Neural cell (in vitro differentiated cells): ENCODE data around the gene TLCD5. TPM values are rescaled to one million over a fixed set of nuclear protein-coding genes. Genes with fewer than 3 reads are reported as not detected.

Source experiments
- H2AFZ ChIP-seq: fragments of 200-600, 300-800 bp; sonication (generic), shearing (Covaris generic); 2 replicates; pipeline ENCODE4 v1.6.0; 2014; ENCODE audit warnings: low read depth, mild to moderate bottlenecking, antibody characterized with exemption, low read length, moderate library complexity
- H3F3A ChIP-seq: fragments of 200-600 bp; shearing (Covaris generic); 2 replicates; pipeline ENCODE4 v1.6.1; 2016; ENCODE audit warnings: mild to moderate bottlenecking, moderate library complexity, mixed read lengths, antibody characterized with exemption, low read length; ENCODE audit not compliant: insufficient read depth, poor library complexity, severe bottlenecking
- H3K27ac ChIP-seq: fragments of 200-600, 300-800 bp; sonication (generic), shearing (Covaris generic); 2 replicates; pipeline ENCODE4 v1.5.1; 2014; ENCODE audit warnings: mild to moderate bottlenecking, low read length, moderate library complexity
- H3K27me3 ChIP-seq: fragments of 300-800, 200-600 bp; sonication (generic), shearing (Covaris generic); 2 replicates; pipeline ENCODE4 v1.6.0; 2014; ENCODE audit warnings: mild to moderate bottlenecking, low read depth, low read length, moderate library complexity; ENCODE audit not compliant: insufficient read depth
- H3K36me3 ChIP-seq: fragments of 300-800, 200-600 bp; sonication (generic), shearing (Covaris generic); 2 replicates; pipeline ENCODE4 v1.5.1; 2014; ENCODE audit warnings: mild to moderate bottlenecking, antibody characterized with exemption, low read length, moderate library complexity; ENCODE audit not compliant: insufficient read depth
- H3K4me2 ChIP-seq: fragments of 300-800, 200-600 bp; sonication (generic), shearing (Covaris generic); 2 replicates; pipeline ENCODE4 v1.6.0; 2014; ENCODE audit warnings: mild to moderate bottlenecking, low read length
- H3K4me3 ChIP-seq: fragments of 300-800, 200-600 bp; sonication (generic), shearing (Covaris generic); 2 replicates; pipeline ENCODE4 v1.5.1; 2014; ENCODE audit warnings: mild to moderate bottlenecking, low read length, moderate library complexity
- H3K79me2 ChIP-seq: fragments of 200-600 bp; shearing (Covaris generic); replicated peaks from 2 replicates; pipeline ENCODE4 v1.6.0; 2014; ENCODE audit warnings: mild to moderate bottlenecking, low read length, moderate library complexity; ENCODE audit not compliant: insufficient read depth
- H3K9ac ChIP-seq: fragments of 300-800, 200-600 bp; sonication (generic), shearing (Covaris generic); 2 replicates; pipeline ENCODE4 v1.6.1; 2016; ENCODE audit warnings: mild to moderate bottlenecking, low read length, mixed read lengths
- H3K9me2 ChIP-seq: fragments of 200-600 bp; shearing (Covaris generic); 2 replicates; pipeline ENCODE4 v1.6.1; 2016; ENCODE audit warnings: mild to moderate bottlenecking, low read length, mixed read lengths; ENCODE audit not compliant: insufficient read depth
- H3K9me3 ChIP-seq: fragments of 200-600, 300-800 bp; sonication (generic), shearing (Covaris generic); 2 replicates; pipeline ENCODE4 v1.6.1; 2016; ENCODE audit warnings: mild to moderate bottlenecking, mixed run types, low read length, moderate library complexity, mixed read lengths
- H4K20me1 ChIP-seq: fragments of 200-600 bp; shearing (Covaris generic); 2 replicates; pipeline ENCODE4 v1.6.1; 2016; ENCODE audit warnings: mild to moderate bottlenecking, mixed run types; ENCODE audit not compliant: insufficient read depth
- CTCF ChIP-seq: fragments of 450-650 bp; IDR thresholded peaks from 2 replicates; pipeline ENCODE4 v1.5.1; 2014; ENCODE audit warnings: antibody characterized with exemption, mild to moderate bottlenecking, moderate library complexity; ENCODE audit not compliant: poor library complexity, severe bottlenecking
- EP300 ChIP-seq: fragments of 450-650 bp; conservative IDR thresholded peaks from 2 replicates; pipeline ENCODE4 v1.6.1; 2014; ENCODE audit warnings: antibody characterized with exemption, mild to moderate bottlenecking, moderate library complexity; ENCODE audit not compliant: poor library complexity, severe bottlenecking
- EZH2 ChIP-seq: fragments of 200-600, 300-800 bp; shearing (Covaris generic), sonication (generic); IDR thresholded peaks from 2 replicates; pipeline ENCODE4 v1.6.1; 2014; ENCODE audit warnings: antibody characterized with exemption, low read length, borderline replicate concordance, mild to moderate bottlenecking; ENCODE audit not compliant: insufficient read depth, poor library complexity, severe bottlenecking
- MXI1 ChIP-seq: fragments of 450-650 bp; conservative IDR thresholded peaks from 2 replicates; pipeline ENCODE4 v1.6.1; 2014; ENCODE audit warnings: antibody characterized with exemption, mild to moderate bottlenecking; ENCODE audit not compliant: poor library complexity, severe bottlenecking
- POLR2AphosphoS5 ChIP-seq: IDR thresholded peaks from 2 replicates; pipeline ENCODE4 v1.6.1; 2012
- RAD21 ChIP-seq: fragments of 450-650 bp; conservative IDR thresholded peaks from 2 replicates; pipeline ENCODE4 v1.6.1; 2014; ENCODE audit warnings: antibody characterized with exemption, mild to moderate bottlenecking, moderate library complexity
- REST ChIP-seq: IDR thresholded peaks from 2 replicates; pipeline ENCODE4 v1.6.1; 2012; ENCODE audit warnings: borderline replicate concordance
- SMC3 ChIP-seq: fragments of 450-650 bp; conservative IDR thresholded peaks from 2 replicates; pipeline ENCODE4 v1.6.1; 2014; ENCODE audit warnings: antibody characterized with exemption, mild to moderate bottlenecking, moderate library complexity; ENCODE audit not compliant: poor library complexity
- TAF1 ChIP-seq: IDR thresholded peaks from 2 replicates; pipeline ENCODE4 v1.6.1; 2012; ENCODE audit warnings: low read depth
- polyA plus RNA-seq: library from polyadenylated mRNA; depleted of rRNA; stranded (reverse); fragments of >200 nt; gene quantifications from 2 replicates; pipeline ENCODE4 v1.2.3, GENCODE V29; 2014

Gene TLCD5
- polyA plus RNA-seq, 1 donor from 2014 or later, result 31.1 TPM

GRCh38 chr11:120317689-120318480 is 7.2 kb upstream of the TLCD5 start:
- no peaks in the 10 kb centered on the region for H3K9me3 ChIP-seq
- no peaks in the 10 kb centered on the region for H3K9me2 ChIP-seq
- no peaks in the 10 kb centered on the region for H3F3A ChIP-seq
- H3K36me3 ChIP-seq, result no peaks in the 10 kb centered on the region
- no peaks in the 10 kb centered on the region for H3K79me2 ChIP-seq
- H3K4me2 ChIP-seq, result no peak overlapping the region
- no peak overlapping the region for H3K27ac ChIP-seq
- TF ChIP-seq SMC3, result no peak
- no peak for TF ChIP-seq CTCF
- no peak for TF ChIP-seq TAF1
- TF ChIP-seq EP300, result no peak
- no peak for TF ChIP-seq POLR2AphosphoS5
- no peak for TF ChIP-seq EZH2
- no peak for TF ChIP-seq MXI1
- TF ChIP-seq RAD21, result no peak
- TF ChIP-seq REST, result no peak
- H3K27me3 ChIP-seq, result no peaks in the 10 kb centered on the region
- H2AFZ ChIP-seq, result no peak overlapping the region
- H4K20me1 ChIP-seq, result no peaks in the 10 kb centered on the region
- no peak overlapping the region for H3K9ac ChIP-seq
- no peak overlapping the region for H3K4me3 ChIP-seq

- H3K79me2 ChIP-seq, result no peaks in the 10 kb centered on the region
- H4K20me1 ChIP-seq, result no peaks in the 10 kb centered on the region
- H3K9ac ChIP-seq, result no peak overlapping the region
- TF ChIP-seq TAF1, result no peak
- TF ChIP-seq EP300, result no peak
- no peak for TF ChIP-seq RAD21
- TF ChIP-seq CTCF, result no peak
- no peak for TF ChIP-seq EZH2
- no peak for TF ChIP-seq MXI1
- no peak for TF ChIP-seq REST
- no peak for TF ChIP-seq POLR2AphosphoS5
- TF ChIP-seq SMC3, result no peak
- H3K36me3 ChIP-seq, result no peaks in the 10 kb centered on the region
- H3K4me3 ChIP-seq, result no peak overlapping the region
- no peak overlapping the region for H3K4me2 ChIP-seq
- no peaks in the 10 kb centered on the region for H3K9me3 ChIP-seq
- no peaks in the 10 kb centered on the region for H3K27me3 ChIP-seq
- no peaks in the 10 kb centered on the region for H3F3A ChIP-seq
- H3K27ac ChIP-seq, result no peak overlapping the region
- no peaks in the 10 kb centered on the region for H3K9me2 ChIP-seq
- no peak overlapping the region for H2AFZ ChIP-seq
These were observed 6.2 kb upstream of the TLCD5 start for GRCh38 chr11:120318906-120319305.
